Osteocyte (in vitro differentiated cells): ENCODE results near the gene LRCH1. TPM values are rescaled to one million over a fixed set of nuclear protein-coding genes. Genes with fewer than 3 reads are reported as not detected.

Source experiments
- DNase-seq: peaks from one replicate; pipeline ENCODE4 v3.0.0; 2021; ENCODE audit warnings: mixed read lengths; ENCODE audit not compliant: unreplicated experiment; ENCODE audit errors: extremely low spot score
- H3K27ac Mint-ChIP-seq: one replicate; pipeline ENCODE4 v1.8.0; 2021; ENCODE audit warnings: mild to moderate bottlenecking, mixed read lengths; ENCODE audit not compliant: unreplicated experiment
- H3K27me3 Mint-ChIP-seq: one replicate; pipeline ENCODE4 v1.8.0; 2021; ENCODE audit warnings: mixed read lengths; ENCODE audit not compliant: unreplicated experiment
- H3K36me3 Mint-ChIP-seq: one replicate; pipeline ENCODE4 v1.8.0; 2021; ENCODE audit warnings: mixed read lengths; ENCODE audit not compliant: unreplicated experiment
- H3K4me1 Mint-ChIP-seq: one replicate; pipeline ENCODE4 v1.8.0; 2021; ENCODE audit warnings: mixed read lengths; ENCODE audit not compliant: unreplicated experiment
- H3K4me3 Mint-ChIP-seq: one replicate; pipeline ENCODE4 v1.8.0; 2021; ENCODE audit warnings: mild to moderate bottlenecking, moderate library complexity, mixed read lengths; ENCODE audit not compliant: unreplicated experiment
- H3K9me3 Mint-ChIP-seq: one replicate; pipeline ENCODE4 v1.8.0; 2021; ENCODE audit warnings: mixed read lengths; ENCODE audit not compliant: unreplicated experiment
- CTCF ChIP-seq: fragments of 200-600 bp; sonication (generic); IDR thresholded peaks from 2 replicates; pipeline ENCODE4 v1.5.0; 2021; ENCODE audit warnings: antibody characterized with exemption, mild to moderate bottlenecking, moderate library complexity
- total RNA-seq: library from RNA; stranded (reverse); gene quantifications from 2 replicates; pipeline ENCODE4 v1.2.1, GENCODE V29; 2021

Gene LRCH1
- total RNA-seq, 1 donor from 2014 or later = 13.9 TPM

- no peak for TF ChIP-seq CTCF
- H3K4me3 Mint-ChIP-seq = no peak overlapping the region
- H3K4me1 Mint-ChIP-seq = peaks cover 70% of the 10 kb centered on the region
- peaks cover 4% of the 10 kb centered on the region for H3K9me3 Mint-ChIP-seq
- no peaks in the 10 kb centered on the region for H3K27me3 Mint-ChIP-seq
- no peaks in the 10 kb centered on the region for H3K36me3 Mint-ChIP-seq
- H3K27ac Mint-ChIP-seq = peak overlapping the region; percentile 39
- DNase-seq = no peak
Observed at GRCh38 chr13:46596466-46596865, 43.5 kb downstream of the LRCH1 start.

- H3K4me3 Mint-ChIP-seq = no peak overlapping the region
- TF ChIP-seq CTCF = no peak
- peaks cover 74% of the 10 kb centered on the region for H3K4me1 Mint-ChIP-seq
- H3K27me3 Mint-ChIP-seq = no peaks in the 10 kb centered on the region
- no peak overlapping the region for H3K27ac Mint-ChIP-seq
- H3K9me3 Mint-ChIP-seq = peaks cover 4% of the 10 kb centered on the region
- DNase-seq = no peak
- H3K36me3 Mint-ChIP-seq = no peaks in the 10 kb centered on the region
Observed at GRCh38 chr13:46598140-46598819, 45.3 kb downstream of the LRCH1 start.

- TF ChIP-seq CTCF = no peak
- Mint-ChIP-seq H3K4me1 (peaks cover 72% of the 10 kb centered on the region), H3K27me3 (no peaks in the 10 kb centered on the region), H3K9me3 (peaks cover 4% of the 10 kb centered on the region), H3K27ac (no peak overlapping the region), H3K4me3 (no peak overlapping the region), H3K36me3 (no peaks in the 10 kb centered on the region)
- DNase-seq = no peak
Observed at GRCh38 chr13:46598820-46599180, 45.8 kb downstream of the LRCH1 start.

- H3K36me3 Mint-ChIP-seq = no peaks in the 10 kb centered on the region
- peak overlapping the region; percentile 46 for H3K27ac Mint-ChIP-seq
- H3K27me3 Mint-ChIP-seq = no peaks in the 10 kb centered on the region
- H3K4me1 Mint-ChIP-seq = peaks cover 68% of the 10 kb centered on the region
- peaks cover 4% of the 10 kb centered on the region for H3K9me3 Mint-ChIP-seq
- no peak for DNase-seq
- no peak overlapping the region for H3K4me3 Mint-ChIP-seq
- TF ChIP-seq CTCF = no peak
Observed at GRCh38 chr13:46600943-46601311, 48.0 kb downstream of the LRCH1 start.

- no peak overlapping the region for H3K27ac Mint-ChIP-seq
- no peak for TF ChIP-seq CTCF
- no peak for DNase-seq
Observed at GRCh38 chr13:46602531-46602930, 49.6 kb downstream of the LRCH1 start.

More at GRCh38 chr13:46602531-46602930, 49.6 kb downstream of the LRCH1 start:
- peaks cover 4% of the 10 kb centered on the region for H3K9me3 Mint-ChIP-seq
- no peaks in the 10 kb centered on the region for H3K27me3 Mint-ChIP-seq
- peaks cover 70% of the 10 kb centered on the region for H3K4me1 Mint-ChIP-seq
- no peaks in the 10 kb centered on the region for H3K36me3 Mint-ChIP-seq
- H3K4me3 Mint-ChIP-seq = no peak overlapping the region
